Measurements from ENCODE around the gene CAVIN2.

Gene CAVIN2

DNA sequence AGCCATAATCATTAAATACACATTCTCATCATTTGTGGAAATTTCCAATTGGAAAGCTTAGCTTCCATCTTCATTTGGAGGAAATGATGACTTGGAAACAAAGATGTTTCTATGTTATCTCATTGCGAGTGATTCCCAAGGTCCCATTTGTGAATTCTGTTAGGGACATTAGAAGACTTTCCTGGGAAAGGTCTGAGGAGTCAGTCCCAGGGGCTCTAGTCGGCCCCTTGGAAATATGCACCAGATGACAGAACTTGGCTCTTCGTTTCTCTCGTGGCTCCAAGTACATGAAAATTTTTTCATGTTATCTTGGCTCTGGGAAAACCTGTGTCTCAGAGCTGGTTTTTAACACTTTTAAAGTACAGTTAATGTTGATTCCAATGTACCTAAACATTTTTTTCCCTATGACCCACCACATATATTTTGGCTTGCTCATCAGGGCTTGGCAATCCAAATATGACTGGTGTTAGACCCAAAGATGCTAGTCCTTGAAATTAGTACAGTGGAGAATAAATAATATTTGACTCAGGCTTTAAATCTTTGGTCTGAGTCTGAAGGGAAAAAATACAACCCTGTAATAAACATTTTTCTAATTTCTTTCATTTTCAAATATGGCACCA lies 15.4 kb upstream of the CAVIN2 start:
- Histone ChIP-seq H3K4me1 (peaks cover 1% of the 10 kb centered on the region), H3K27ac (no peak overlapping the region), H3K27me3 (ENCODE audit: control insufficient read depth, insufficient read depth, low read length) (no peaks in the 10 kb centered on the region), H2AFZ (no peak overlapping the region), H3K9me3 (ENCODE audit: control insufficient read depth, low read length) (no peaks in the 10 kb centered on the region), H3K4me2 (ENCODE audit: low read length) (no peak overlapping the region), H3K4me3 (ENCODE audit: low read depth, low read length) (no peak overlapping the region), H3K9ac (no peak overlapping the region), H3K79me2 (no peaks in the 10 kb centered on the region), H3K36me3 (ENCODE audit: control insufficient read depth, insufficient read depth, low read length) (no peaks in the 10 kb centered on the region)
- no peak for TF ChIP-seq CTCF (IDR thresholded peaks at IDR 0.05)

DNA sequence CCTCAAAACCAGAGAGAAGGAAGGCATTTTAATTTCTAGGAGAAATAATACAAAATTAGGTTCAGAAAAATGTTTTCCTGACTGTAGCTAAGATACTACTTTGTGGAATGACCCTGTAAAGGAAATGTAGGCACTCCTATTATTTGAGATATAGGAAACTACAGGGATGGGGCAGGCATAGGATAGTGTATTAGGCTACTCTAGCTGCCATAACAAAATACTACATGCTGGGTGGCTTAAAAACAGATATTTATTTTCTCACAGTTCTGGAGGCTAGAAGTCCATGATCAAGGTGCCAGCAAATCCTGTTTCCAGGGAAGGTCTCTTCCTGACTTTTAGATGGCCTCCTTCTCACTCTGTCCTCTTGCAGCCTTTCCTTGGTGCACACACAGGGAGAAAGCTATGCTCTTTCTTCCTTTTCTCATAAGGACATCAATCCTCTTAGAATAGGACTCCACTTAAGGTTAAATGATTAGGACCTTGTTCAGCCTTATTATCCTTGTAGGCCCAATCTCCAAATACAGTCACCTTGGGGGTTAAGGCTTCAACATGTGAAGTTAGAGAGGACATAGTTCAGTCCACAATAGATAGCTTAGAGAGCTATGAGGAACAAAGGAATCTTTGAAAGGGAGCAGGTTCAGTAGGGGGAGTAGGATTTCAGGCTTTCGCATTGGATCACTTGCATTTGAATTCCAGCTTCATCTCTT lies 14.0 kb upstream of the CAVIN2 start:
- TF ChIP-seq CTCF (IDR thresholded peaks at IDR 0.05) = no peak
- no peaks in the 10 kb centered on the region for H3K36me3 ChIP-seq (ENCODE audit: control insufficient read depth, insufficient read depth, low read length)
- no peaks in the 10 kb centered on the region for H3K9me3 ChIP-seq (ENCODE audit: control insufficient read depth, low read length)
- H3K9ac ChIP-seq = no peak overlapping the region
- no peaks in the 10 kb centered on the region for H3K4me1 ChIP-seq
- H3K79me2 ChIP-seq = no peaks in the 10 kb centered on the region
- no peak overlapping the region for H2AFZ ChIP-seq
- H3K4me3 ChIP-seq (ENCODE audit: low read depth, low read length) = no peak overlapping the region
- H3K27me3 ChIP-seq (ENCODE audit: control insufficient read depth, insufficient read depth, low read length) = no peaks in the 10 kb centered on the region
- H3K4me2 ChIP-seq (ENCODE audit: low read length) = no peak overlapping the region
- H3K27ac ChIP-seq = no peak overlapping the region

- no peak overlapping the region for H3K4me3 ChIP-seq (ENCODE audit: low read depth, low read length)
These were observed 12.8 kb upstream of the CAVIN2 start for GRCh38 chr2:191859681-191860080.

DNA sequence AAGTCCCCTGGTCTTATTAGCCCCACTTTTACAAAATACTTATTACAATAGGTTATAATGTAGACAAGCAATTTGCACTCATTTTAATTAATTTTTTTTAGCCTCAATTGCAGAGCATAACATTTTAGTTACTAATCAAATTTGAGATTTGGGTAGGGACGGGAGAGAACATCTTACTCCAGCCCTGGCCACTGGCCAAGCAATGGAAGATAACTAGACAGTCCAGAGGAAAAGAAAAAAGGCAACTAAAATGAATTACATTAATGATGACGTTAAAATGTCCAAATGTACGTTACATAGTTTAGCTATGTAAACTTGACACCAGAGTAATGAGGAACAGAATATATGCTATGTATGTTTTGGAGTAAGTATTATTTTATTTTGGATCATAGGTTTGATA lies 11.0 kb upstream of the CAVIN2 start:
- Histone ChIP-seq H3K27me3 (ENCODE audit: control insufficient read depth, insufficient read depth, low read length) (no peaks in the 10 kb centered on the region), H3K4me2 (ENCODE audit: low read length) (no peak overlapping the region), H3K79me2 (no peaks in the 10 kb centered on the region), H3K9ac (no peak overlapping the region), H3K4me1 (no peaks in the 10 kb centered on the region), H3K36me3 (ENCODE audit: control insufficient read depth, insufficient read depth, low read length) (no peaks in the 10 kb centered on the region), H3K4me3 (ENCODE audit: low read depth, low read length) (no peak overlapping the region), H3K9me3 (ENCODE audit: control insufficient read depth, low read length) (no peaks in the 10 kb centered on the region), H3K27ac (no peak overlapping the region), H2AFZ (no peak overlapping the region)
- TF ChIP-seq CTCF (IDR thresholded peaks at IDR 0.05) = no peak

More at GRCh38 chr2:191859681-191860080, 12.8 kb upstream of the CAVIN2 start:
- no peaks in the 10 kb centered on the region for H3K4me1 ChIP-seq
- no peaks in the 10 kb centered on the region for H3K27me3 ChIP-seq (ENCODE audit: control insufficient read depth, insufficient read depth, low read length)
- H3K4me2 ChIP-seq (ENCODE audit: low read length) = no peak overlapping the region
- no peaks in the 10 kb centered on the region for H3K9me3 ChIP-seq (ENCODE audit: control insufficient read depth, low read length)
- H3K27ac ChIP-seq = no peak overlapping the region
- no peak for TF ChIP-seq CTCF (IDR thresholded peaks at IDR 0.05)
- H3K9ac ChIP-seq = no peak overlapping the region
- H3K36me3 ChIP-seq (ENCODE audit: control insufficient read depth, insufficient read depth, low read length) = no peaks in the 10 kb centered on the region
- H2AFZ ChIP-seq = no peak overlapping the region
- no peaks in the 10 kb centered on the region for H3K79me2 ChIP-seq

Data from parathyroid adenoma (tissue), 2 donors.